ENCODE data around the gene WFDC5. TPM values are rescaled to one million over a fixed set of nuclear protein-coding genes. Genes with fewer than 3 reads are reported as not detected.

The WFDC5 gene
- total and polyA plus RNA-seq, 10 of the 15 experiments (the other 5 are each of a cell fraction or from before 2014, with no cell fraction given) = 0.20 to 0.26 (median 0.21) TPM; not detected in 7

GRCh38 chr20:45097485-45098102, 17.4 kb downstream of the WFDC5 start:
- H3K36me3 ChIP-seq (ENCODE audit: control insufficient read depth in 2 of 2, insufficient read depth in 2 of 2, low read length in 1 of 2) = no peaks in the 10 kb centered on the region
- ChIA-PET POLR2A (interaction anchor here (0.5 kb wide), 1 partner anchor 69 kb away, joined by 3 read pairs; no protein-coding TSS in a partner anchor), SMC1A (ENCODE audit: uncharacterized antibody, unreplicated experiment) (interaction anchor here (0.9 to 8.3 kb wide), 8 partner anchors 14 to 297 kb away, joined by 3 to 108 read pairs (median 12); partner anchors contain the start of gene PABPC1L), RAD21 (ENCODE audit: unreplicated experiment) (interaction anchor here (1.4 to 7.0 kb wide), 3 partner anchors 48 to 138 kb away, joined by 4 to 85 read pairs (median 47); partner anchors contain the start of gene TOMM34), CTCF (interaction anchor here (0.5 to 6.3 kb wide), 18 partner anchors 8 to 414 kb away, joined by 3 to 162 read pairs (median 18); partner anchors contain the start of genes PABPC1L and WFDC5)
- 65% methylated on average over 30 of the region's 56 CpGs for WGBS (ENCODE audit: insufficient coverage, insufficient replicate concordance, low lambda C conversion rate, missing lambda C conversion rate)
- H2AFZ ChIP-seq (ENCODE audit: control insufficient read depth, low read depth, low read length) = no peak overlapping the region
- H3K9ac ChIP-seq (ENCODE audit: control insufficient read depth, insufficient read depth, low read length) = no peak overlapping the region
- H4K20me1 ChIP-seq (ENCODE audit: control insufficient read depth, insufficient read depth) = no peaks in the 10 kb centered on the region; the same call in 1 of the 2 replicates
- H3K4me1 ChIP-seq (ENCODE audit: control insufficient read depth, insufficient read depth, low read length) = no peaks in the 10 kb centered on the region
- no peaks in the 10 kb centered on the region for H3K79me2 ChIP-seq (ENCODE audit: control insufficient read depth, insufficient read depth, low read length)
- H3K27me3 ChIP-seq (replicated peaks in 1 of 2; ENCODE audit: control insufficient read depth in 2 of 2, insufficient read depth in 2 of 2, low read length in 1 of 2) = peaks cover 2 to 9% of the 10 kb centered on the region in 2 experiments; a peak in 3 of 4 replicates
- H3K27ac ChIP-seq (ENCODE audit: control insufficient read depth, insufficient read depth) = no peak overlapping the region
- H3K9me3 ChIP-seq (replicated peaks; ENCODE audit: control insufficient read depth, insufficient read depth, low read length) = no peaks in the 10 kb centered on the region; the same call in 2 of the 3 replicates
- intact Hi-C loops (cut with micrococcal nuclease; ENCODE audit: unreplicated experiment) (loop anchor here (5.0 kb wide), 3 partner anchors 85 to 195 kb away; partner anchors contain the start of gene PABPC1L), in situ Hi-C loops (cut with MboI) (no loop called here)
- 0 out of 2 replicates have a peak overlapping the region, but pooled peaks have one; percentile 28 for H3K4me2 ChIP-seq (ENCODE audit: control insufficient read depth, insufficient read depth)
- FAIRE-seq (no peak), ATAC-seq (peak; percentile 32; the same call in 1 of the 3 replicates), DNase-seq (ENCODE audit: low read depth, low spot score) (no peak)
- TF ChIP-seq PML (IDR thresholded peaks at IDR 0.05; ENCODE audit: low read length) = no peak
- no peak for TF ChIP-seq ZBTB33 (IDR thresholded peaks at IDR 0.05)
- TF ChIP-seq FOXK2 (IDR thresholded peaks at IDR 0.05) = no peak
- TF ChIP-seq CTCF (IDR thresholded peaks at IDR 0.05 in 2 of 3, conservative IDR thresholded peaks at IDR 0.05 in 1 of 3; ENCODE audit: control insufficient read depth in 2 of 3, extremely low read depth in 1 of 3, insufficient read depth in 1 of 3, low read depth in 3 of 3, low read length in 3 of 3) = peak; percentile 21 to 43 (median 37); a peak in 5 of 6 replicates
- TF ChIP-seq RAD21 (IDR thresholded peaks at IDR 0.05; ENCODE audit: insufficient read depth, low read depth, low read length) = 0 out of 2 replicates have a peak, but pooled peaks have one; percentile 12
- no peak overlapping the region; the same call in 1 of the 2 replicates for H3K4me3 ChIP-seq
- BruUV-seq (replicated peaks) = no TSS peak
